ENCODE results near the gene TEF. TPM values are rescaled to one million over a fixed set of nuclear protein-coding genes. Genes with fewer than 3 reads are reported as not detected.

The TEF gene
- total RNA-seq, 1 donor from 2014 or later: 20.1 TPM

GRCh38 chr22:41410311-41410751 lies 28.6 kb downstream of the TEF start:
- intact Hi-C loops (cut with micrococcal nuclease): no loop called here
- Histone ChIP-seq H3K27me3 (ENCODE audit: low read depth) (no peaks in the 10 kb centered on the region), H3K27ac (replicated peaks) (peak overlapping the region; percentile 100), H3K4me1 (peaks cover 61% of the 10 kb centered on the region), H3K4me3 (no peak overlapping the region), H3K9me3 (replicated peaks) (no peaks in the 10 kb centered on the region), H3K36me3 (no peaks in the 10 kb centered on the region)
- TF ChIP-seq, protein P1, sequence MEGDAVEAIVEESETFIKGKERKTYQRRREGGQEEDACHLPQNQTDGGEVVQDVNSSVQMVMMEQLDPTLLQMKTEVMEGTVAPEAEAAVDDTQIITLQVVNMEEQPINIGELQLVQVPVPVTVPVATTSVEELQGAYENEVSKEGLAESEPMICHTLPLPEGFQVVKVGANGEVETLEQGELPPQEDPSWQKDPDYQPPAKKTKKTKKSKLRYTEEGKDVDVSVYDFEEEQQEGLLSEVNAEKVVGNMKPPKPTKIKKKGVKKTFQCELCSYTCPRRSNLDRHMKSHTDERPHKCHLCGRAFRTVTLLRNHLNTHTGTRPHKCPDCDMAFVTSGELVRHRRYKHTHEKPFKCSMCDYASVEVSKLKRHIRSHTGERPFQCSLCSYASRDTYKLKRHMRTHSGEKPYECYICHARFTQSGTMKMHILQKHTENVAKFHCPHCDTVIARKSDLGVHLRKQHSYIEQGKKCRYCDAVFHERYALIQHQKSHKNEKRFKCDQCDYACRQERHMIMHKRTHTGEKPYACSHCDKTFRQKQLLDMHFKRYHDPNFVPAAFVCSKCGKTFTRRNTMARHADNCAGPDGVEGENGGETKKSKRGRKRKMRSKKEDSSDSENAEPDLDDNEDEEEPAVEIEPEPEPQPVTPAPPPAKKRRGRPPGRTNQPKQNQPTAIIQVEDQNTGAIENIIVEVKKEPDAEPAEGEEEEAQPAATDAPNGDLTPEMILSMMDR (IDR thresholded peaks at IDR 0.05; ENCODE audit: borderline replicate concordance): no peak
- peak; percentile 69 for DNase-seq

GRCh38 chr22:41411021-41411851 lies 29.5 kb downstream of the TEF start:
- Histone ChIP-seq H3K9me3 (replicated peaks) (no peaks in the 10 kb centered on the region), H3K27me3 (ENCODE audit: low read depth) (no peaks in the 10 kb centered on the region), H3K36me3 (no peaks in the 10 kb centered on the region), H3K27ac (replicated peaks) (peak overlapping the region; percentile 100), H3K4me1 (peaks cover 69% of the 10 kb centered on the region), H3K4me3 (peak overlapping the region; percentile 19)
- peak; percentile 40 for DNase-seq
- TF ChIP-seq, protein P1 (IDR thresholded peaks at IDR 0.05; ENCODE audit: borderline replicate concordance): no peak
- intact Hi-C loops (cut with micrococcal nuclease): no loop called here

DNA sequence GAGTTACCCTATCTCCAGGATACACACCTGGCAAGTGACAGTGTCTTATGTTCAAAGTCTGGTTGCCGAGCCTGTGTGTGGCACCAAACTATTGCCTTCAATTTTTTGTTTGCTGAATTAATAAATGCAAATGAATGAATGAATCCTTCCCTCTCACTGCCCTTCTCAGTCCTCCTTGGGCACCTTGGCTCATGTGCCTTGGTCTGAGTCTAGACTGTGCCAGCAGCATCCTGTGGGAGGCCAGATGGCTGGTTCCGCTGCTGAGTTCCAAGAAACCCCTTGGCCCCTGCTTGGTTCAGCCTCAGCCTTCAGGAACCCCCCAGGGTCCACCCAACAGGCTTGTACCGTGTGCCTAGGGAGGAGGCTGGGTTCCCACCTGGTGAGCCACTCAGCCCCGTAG lies 33.8 kb downstream of the TEF start:
- DNase-seq: no peak
- Histone ChIP-seq H3K36me3 (no peaks in the 10 kb centered on the region), H3K4me3 (peak overlapping the region; percentile 79), H3K9me3 (replicated peaks) (no peaks in the 10 kb centered on the region), H3K4me1 (peaks cover 89% of the 10 kb centered on the region), H3K27me3 (ENCODE audit: low read depth) (no peaks in the 10 kb centered on the region), H3K27ac (replicated peaks) (peak overlapping the region; percentile 100)
- intact Hi-C loops (cut with micrococcal nuclease): no loop called here
- TF ChIP-seq, protein P1 (IDR thresholded peaks at IDR 0.05; ENCODE audit: borderline replicate concordance): no peak

DNA sequence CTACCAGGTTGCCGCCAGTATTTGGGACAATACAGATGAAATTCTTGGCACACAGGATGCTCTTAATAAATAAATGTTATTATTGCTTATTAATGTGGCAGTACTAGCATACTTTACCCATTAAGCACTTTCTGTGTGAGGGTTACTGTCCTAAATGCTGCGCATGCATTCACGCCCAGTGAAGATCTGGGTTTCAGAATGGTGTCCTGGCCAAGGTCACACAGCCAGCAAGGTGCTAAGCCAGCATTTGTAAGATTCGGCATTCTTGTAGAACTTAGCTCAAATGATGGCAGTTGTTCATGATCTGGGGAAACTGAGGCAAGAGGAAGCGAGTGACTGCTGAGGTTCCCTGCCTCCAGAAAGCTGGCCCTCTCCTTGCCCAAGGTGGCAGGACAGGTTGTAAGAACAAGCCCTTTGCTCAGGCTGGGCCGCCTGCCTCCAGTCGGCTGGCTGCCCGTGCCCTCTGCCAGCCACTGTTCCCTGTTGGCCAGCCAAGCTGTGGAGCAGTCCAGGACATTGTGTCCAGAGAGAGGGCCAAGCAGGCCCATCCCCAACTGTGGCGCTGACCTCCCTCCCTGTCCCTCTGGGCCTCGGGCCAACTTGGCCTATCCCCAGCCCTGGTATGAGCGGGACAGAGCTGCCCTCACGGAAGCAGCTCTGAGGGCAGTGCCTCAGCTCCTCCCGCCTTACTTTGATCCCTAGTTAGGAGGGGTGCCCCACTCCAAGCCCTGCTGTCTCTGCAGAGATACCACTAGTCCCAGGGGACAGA lies 36.1 kb downstream of the TEF start:
- H3K9me3 ChIP-seq (replicated peaks): no peaks in the 10 kb centered on the region
- H3K27me3 ChIP-seq (ENCODE audit: low read depth): no peaks in the 10 kb centered on the region
- peaks cover 4% of the 10 kb centered on the region for H3K36me3 ChIP-seq
- TF ChIP-seq, protein P1 (IDR thresholded peaks at IDR 0.05; ENCODE audit: borderline replicate concordance): no peak
- H3K27ac ChIP-seq (replicated peaks): peak overlapping the region; percentile 100
- intact Hi-C loops (cut with micrococcal nuclease): no loop called here
- peak; percentile 90 for DNase-seq
- peaks cover 67% of the 10 kb centered on the region for H3K4me1 ChIP-seq
- H3K4me3 ChIP-seq: peak overlapping the region; percentile 36

- DNase-seq: no peak
- H3K4me3 ChIP-seq: peak overlapping the region; percentile 36
- TF ChIP-seq, protein P1 (IDR thresholded peaks at IDR 0.05; ENCODE audit: borderline replicate concordance): no peak
Measured at GRCh38 chr22:41418717-41419116, 37.0 kb downstream of the TEF start.

More at GRCh38 chr22:41418717-41419116, 37.0 kb downstream of the TEF start:
- no peaks in the 10 kb centered on the region for H3K27me3 ChIP-seq (ENCODE audit: low read depth)
- H3K4me1 ChIP-seq: peaks cover 58% of the 10 kb centered on the region
- H3K27ac ChIP-seq (replicated peaks): peak overlapping the region; percentile 100
- H3K36me3 ChIP-seq: peaks cover 13% of the 10 kb centered on the region
- no peaks in the 10 kb centered on the region for H3K9me3 ChIP-seq (replicated peaks)
- intact Hi-C loops (cut with micrococcal nuclease): no loop called here

All from left ventricle myocardium inferior (tissue), 1 donor.